ENCODE results near the gene USP24.

GRCh38 chr1:55212349-55213150 is 2.6 kb downstream of the USP24 start:
- TF ChIP-seq CTCF (IDR thresholded peaks at IDR 0.05; ENCODE audit: poor library complexity, severe bottlenecking) (no peak), EZH2 (IDR thresholded peaks at IDR 0.05; ENCODE audit: borderline replicate concordance, insufficient read depth, low read length, poor library complexity, severe bottlenecking) (no peak), TAF1 (IDR thresholded peaks at IDR 0.05; ENCODE audit: low read depth) (no peak), POLR2AphosphoS5 (IDR thresholded peaks at IDR 0.05) (no peak), RAD21 (conservative IDR thresholded peaks at IDR 0.05) (no peak), REST (IDR thresholded peaks at IDR 0.05; ENCODE audit: borderline replicate concordance) (no peak), MXI1 (conservative IDR thresholded peaks at IDR 0.05; ENCODE audit: poor library complexity, severe bottlenecking) (no peak), EP300 (conservative IDR thresholded peaks at IDR 0.05; ENCODE audit: poor library complexity, severe bottlenecking) (no peak), SMC3 (conservative IDR thresholded peaks at IDR 0.05; ENCODE audit: poor library complexity) (no peak)

All from neural cell (in vitro differentiated cells).